Heart left ventricle (tissue), 13 donors: ENCODE results near the gene VSTM5.

Experiments
- POLR2A ChIP-seq, 2 donors: fragments of 450-650 bp; IDR thresholded peaks; one replicate each; pipeline ENCODE4 v1.6.1; 2017; ENCODE audit warnings: antibody characterized with exemption in 2 of 2, mild to moderate bottlenecking in 2 of 2, moderate library complexity in 2 of 2
- TF ChIP-seq, protein P1 (sequence below), 12 donors: fragments of 200-600 bp; sonication (generic) in 4 of 12; IDR thresholded peaks; one replicate each; pipeline versions ENCODE4 v1.5.0 to v1.8.0; 2018 to 2022; ENCODE audit warnings: antibody characterized with exemption in 12 of 12, mild to moderate bottlenecking in 5 of 12
- donor health status: ischemic (EF 13 %, LVEDD 7.1; RV severe dilation, severe dysfunction).
- donor health status: DM: no; HTN: yes; CAD: no.
- donor health status: DM: no; HTN: no; CAD: no.
- donor health status: ischemic (EF 25% LVEDD 6.9; RV normal size, moderate dysfunction).
- donor health status: ischemic (EF 25% LVEDD 5.7; RV mildly dilated, moderate dysfunction).
- donor health status: ischemic (EF 35%, LVEDD 5.7; RV mildly dilated, moderate dysfunction).
- donor health status: nonischemic (EF 11% LVEDD 7.7; RV severe dilation, severe dysfunction).
- donor health status: DM: yes; HTN: yes; CAD: no.
- donor health status: PGD.
- donor health status: ischemic (EF 29% LVEDD 5.4; RV normal size, mild dysfunction).
- donor health status: nonischemic (EF 23%, LVEDD 6.1; RV moderate dilation, normal function).

DNA sequence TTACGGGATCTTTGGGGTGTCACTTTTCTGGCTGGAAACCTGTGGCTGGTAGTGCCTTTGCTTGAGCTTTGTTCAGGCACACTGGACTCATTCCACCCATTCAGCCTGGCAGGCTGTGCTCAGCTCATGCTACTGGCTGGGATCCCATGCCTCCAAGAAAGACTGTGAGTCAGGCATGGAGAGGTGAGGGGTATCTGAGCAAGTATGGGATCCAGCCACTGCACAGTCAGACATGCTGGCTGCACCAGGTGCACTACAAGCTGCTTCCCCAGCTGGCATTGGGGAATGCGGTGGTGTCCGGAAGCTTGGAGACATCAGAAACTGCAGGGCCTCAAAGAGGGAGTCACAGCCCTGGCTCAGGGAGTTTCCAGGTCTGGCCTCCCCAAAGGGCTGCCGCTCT is 78.3 kb downstream of the VSTM5 start:
- TF ChIP-seq, protein P1, sequence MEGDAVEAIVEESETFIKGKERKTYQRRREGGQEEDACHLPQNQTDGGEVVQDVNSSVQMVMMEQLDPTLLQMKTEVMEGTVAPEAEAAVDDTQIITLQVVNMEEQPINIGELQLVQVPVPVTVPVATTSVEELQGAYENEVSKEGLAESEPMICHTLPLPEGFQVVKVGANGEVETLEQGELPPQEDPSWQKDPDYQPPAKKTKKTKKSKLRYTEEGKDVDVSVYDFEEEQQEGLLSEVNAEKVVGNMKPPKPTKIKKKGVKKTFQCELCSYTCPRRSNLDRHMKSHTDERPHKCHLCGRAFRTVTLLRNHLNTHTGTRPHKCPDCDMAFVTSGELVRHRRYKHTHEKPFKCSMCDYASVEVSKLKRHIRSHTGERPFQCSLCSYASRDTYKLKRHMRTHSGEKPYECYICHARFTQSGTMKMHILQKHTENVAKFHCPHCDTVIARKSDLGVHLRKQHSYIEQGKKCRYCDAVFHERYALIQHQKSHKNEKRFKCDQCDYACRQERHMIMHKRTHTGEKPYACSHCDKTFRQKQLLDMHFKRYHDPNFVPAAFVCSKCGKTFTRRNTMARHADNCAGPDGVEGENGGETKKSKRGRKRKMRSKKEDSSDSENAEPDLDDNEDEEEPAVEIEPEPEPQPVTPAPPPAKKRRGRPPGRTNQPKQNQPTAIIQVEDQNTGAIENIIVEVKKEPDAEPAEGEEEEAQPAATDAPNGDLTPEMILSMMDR (IDR thresholded peaks at IDR 0.05) = no peak
- TF ChIP-seq POLR2A (IDR thresholded peaks at IDR 0.05) = no peak
